WTC11 (cell line): ENCODE data around the gene BRI3. TPM values are rescaled to one million over a fixed set of nuclear protein-coding genes. Genes with fewer than 3 reads are reported as not detected.

Experiments
- ATAC-seq: fragments of 200-7000 bp; cut with Tn5 transposase; 2 replicates; pipeline ENCODE4 v1.10.0; 2021; ENCODE audit warnings: mild to moderate bottlenecking, moderate library complexity
- CTCF ChIA-PET: fragments of 300-600 bp; sonication (Branson Sonifier 250); formaldehyde crosslinking; loops from one replicate; lab custom pipeline; 2021; ENCODE audit warnings: antibody characterized with exemption; lab: Charles Lee
- POLR2A ChIA-PET: fragments of 350-600 bp; sonication (Branson Sonifier 250); formaldehyde crosslinking; loops from one replicate; lab custom pipeline; 2021; ENCODE audit warnings: antibody characterized with exemption; lab: Charles Lee
- DNase-seq: peaks from one replicate; pipeline ENCODE4 v3.0.0; 2021; ENCODE audit warnings: low spot score
- H3K27ac Mint-ChIP-seq: 2 replicates; pipeline ENCODE4 v1.8.0; 2021; ENCODE audit warnings: mixed read lengths
- H3K27me3 Mint-ChIP-seq: 2 replicates; pipeline ENCODE4 v1.8.0; 2021; ENCODE audit warnings: low read depth, mild to moderate bottlenecking, moderate library complexity, mixed read lengths
- H3K36me3 Mint-ChIP-seq: 2 replicates; pipeline ENCODE4 v1.8.0; 2021; ENCODE audit warnings: mixed read lengths
- H3K4me1 Mint-ChIP-seq: 2 replicates; pipeline ENCODE4 v1.8.0; 2022; ENCODE audit warnings: mixed read lengths
- H3K4me3 Mint-ChIP-seq: 2 replicates; pipeline ENCODE4 v1.8.0; 2021; ENCODE audit warnings: mild to moderate bottlenecking, moderate library complexity, mixed read lengths
- H3K9me3 Mint-ChIP-seq: 2 replicates; pipeline ENCODE4 v1.8.0; 2021; ENCODE audit warnings: mixed read lengths
- ATF1 ChIP-seq: sonication (generic); formaldehyde crosslinking; IDR thresholded peaks from 2 replicates; pipeline ENCODE4 v1.8.1; 2023; ENCODE audit warnings: mild to moderate bottlenecking, moderate library complexity, missing genetic modification reagents
- CBFB ChIP-seq: sonication (generic); formaldehyde crosslinking; IDR thresholded peaks from 2 replicates; pipeline ENCODE4 v1.8.1; 2022; ENCODE audit warnings: mild to moderate bottlenecking, low read depth, missing genetic modification reagents
- GABPB1 ChIP-seq: sonication (generic); formaldehyde crosslinking; IDR thresholded peaks from 2 replicates; pipeline ENCODE4 v1.8.1; 2023; ENCODE audit warnings: mild to moderate bottlenecking, missing genetic modification reagents
- GTF2I ChIP-seq: fragments of 250-450 bp; sonication (Bioruptor Pico); conservative IDR thresholded peaks from 2 replicates; pipeline ENCODE4 v1.4.0; 2021; ENCODE audit warnings: mild to moderate bottlenecking
- JUN ChIP-seq: sonication (generic); formaldehyde crosslinking; IDR thresholded peaks from 2 replicates; pipeline ENCODE4 v1.8.0; 2023; ENCODE audit warnings: mild to moderate bottlenecking, missing genetic modification reagents
- NR1H2 ChIP-seq: sonication (generic); formaldehyde crosslinking; IDR thresholded peaks from 2 replicates; pipeline ENCODE4 v1.9.0; 2021; ENCODE audit warnings: mild to moderate bottlenecking, moderate library complexity, missing genetic modification reagents
- RELA ChIP-seq: sonication (generic); formaldehyde crosslinking; IDR thresholded peaks from 2 replicates; pipeline ENCODE4 v1.8.1; 2022; ENCODE audit warnings: missing genetic modification reagents, mild to moderate bottlenecking, borderline replicate concordance
- SMAD4 ChIP-seq: sonication (generic); formaldehyde crosslinking; IDR thresholded peaks from 2 replicates; pipeline ENCODE4 v1.8.0; 2022; ENCODE audit warnings: mild to moderate bottlenecking, missing genetic modification reagents
- TCF7 ChIP-seq: sonication (generic); formaldehyde crosslinking; IDR thresholded peaks from 2 replicates; pipeline ENCODE4 v1.8.0; 2022; ENCODE audit warnings: mild to moderate bottlenecking, low read depth, missing genetic modification reagents, moderate library complexity
- ZNF121 ChIP-seq: sonication (generic); formaldehyde crosslinking; IDR thresholded peaks from 2 replicates; pipeline ENCODE4 v1.8.0; 2023; ENCODE audit warnings: missing genetic modification reagents
- ZNF317 ChIP-seq: sonication (generic); formaldehyde crosslinking; IDR thresholded peaks from 2 replicates; pipeline ENCODE4 v1.8.1; 2023; ENCODE audit warnings: low read depth, mild to moderate bottlenecking, moderate library complexity, missing genetic modification reagents, borderline replicate concordance
- ZNF671 ChIP-seq: fragments of 250-450 bp; sonication (Bioruptor Pico); IDR thresholded peaks from 2 replicates; pipeline ENCODE4 v1.8.0; 2021; ENCODE audit warnings: mild to moderate bottlenecking
- total RNA-seq: library from RNA; stranded (reverse); gene quantifications from 3 replicates; pipeline ENCODE4 v1.2.3, GENCODE V29; 2021
- TF ChIP-seq, protein P1 (sequence below): sonication (generic); formaldehyde crosslinking; IDR thresholded peaks from 2 replicates; pipeline ENCODE4 v1.8.1; 2023; ENCODE audit warnings: mild to moderate bottlenecking, missing genetic modification reagents
- TF ChIP-seq, protein P2 (sequence below): fragments of 250-450 bp; sonication (Bioruptor Pico); IDR thresholded peaks from 2 replicates; pipeline ENCODE4 v1.9.0; 2021; ENCODE audit warnings: mild to moderate bottlenecking, borderline replicate concordance
- TF ChIP-seq, protein P3 (sequence below): fragments of 250-450 bp; sonication (Bioruptor Pico); conservative IDR thresholded peaks from 2 replicates; pipeline ENCODE4 v1.9.0; 2021; ENCODE audit warnings: mild to moderate bottlenecking
- TF ChIP-seq, protein P4 (sequence below): sonication (generic); formaldehyde crosslinking; IDR thresholded peaks from 2 replicates; pipeline ENCODE4 v1.8.0; 2022; ENCODE audit warnings: mild to moderate bottlenecking, missing genetic modification reagents
- TF ChIP-seq, protein P5 (sequence below): sonication (generic); formaldehyde crosslinking; IDR thresholded peaks from 2 replicates; pipeline ENCODE4 v1.8.0; 2023; ENCODE audit warnings: missing genetic modification reagents

Gene BRI3
- total RNA-seq, 1 experiment from 2014 or later: 112 TPM

DNA sequence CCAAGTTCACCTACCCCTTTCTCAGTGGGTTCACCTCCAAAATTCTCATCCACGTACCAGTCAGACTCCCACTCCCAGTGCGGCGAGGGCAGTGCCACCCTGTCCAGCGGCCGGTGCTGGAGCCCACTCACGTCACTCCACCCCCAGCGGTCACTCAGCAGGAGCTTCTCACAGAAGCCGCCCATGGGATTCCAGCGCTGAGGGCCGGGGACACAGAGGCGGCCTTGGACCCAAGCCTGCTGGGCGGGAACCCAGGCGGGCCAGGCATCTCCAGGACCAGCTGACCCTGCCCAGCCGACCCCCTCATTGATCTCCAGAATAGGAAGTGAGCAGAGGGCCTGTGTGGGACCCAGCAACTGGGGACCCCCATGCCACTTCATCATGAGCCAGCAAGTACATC lies 36.6 kb upstream of the BRI3 start (continued):
- TF ChIP-seq, protein P1, sequence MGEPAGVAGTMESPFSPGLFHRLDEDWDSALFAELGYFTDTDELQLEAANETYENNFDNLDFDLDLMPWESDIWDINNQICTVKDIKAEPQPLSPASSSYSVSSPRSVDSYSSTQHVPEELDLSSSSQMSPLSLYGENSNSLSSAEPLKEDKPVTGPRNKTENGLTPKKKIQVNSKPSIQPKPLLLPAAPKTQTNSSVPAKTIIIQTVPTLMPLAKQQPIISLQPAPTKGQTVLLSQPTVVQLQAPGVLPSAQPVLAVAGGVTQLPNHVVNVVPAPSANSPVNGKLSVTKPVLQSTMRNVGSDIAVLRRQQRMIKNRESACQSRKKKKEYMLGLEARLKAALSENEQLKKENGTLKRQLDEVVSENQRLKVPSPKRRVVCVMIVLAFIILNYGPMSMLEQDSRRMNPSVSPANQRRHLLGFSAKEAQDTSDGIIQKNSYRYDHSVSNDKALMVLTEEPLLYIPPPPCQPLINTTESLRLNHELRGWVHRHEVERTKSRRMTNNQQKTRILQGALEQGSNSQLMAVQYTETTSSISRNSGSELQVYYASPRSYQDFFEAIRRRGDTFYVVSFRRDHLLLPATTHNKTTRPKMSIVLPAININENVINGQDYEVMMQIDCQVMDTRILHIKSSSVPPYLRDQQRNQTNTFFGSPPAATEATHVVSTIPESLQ (CRISPR knock-in tag): no peak

DNA sequence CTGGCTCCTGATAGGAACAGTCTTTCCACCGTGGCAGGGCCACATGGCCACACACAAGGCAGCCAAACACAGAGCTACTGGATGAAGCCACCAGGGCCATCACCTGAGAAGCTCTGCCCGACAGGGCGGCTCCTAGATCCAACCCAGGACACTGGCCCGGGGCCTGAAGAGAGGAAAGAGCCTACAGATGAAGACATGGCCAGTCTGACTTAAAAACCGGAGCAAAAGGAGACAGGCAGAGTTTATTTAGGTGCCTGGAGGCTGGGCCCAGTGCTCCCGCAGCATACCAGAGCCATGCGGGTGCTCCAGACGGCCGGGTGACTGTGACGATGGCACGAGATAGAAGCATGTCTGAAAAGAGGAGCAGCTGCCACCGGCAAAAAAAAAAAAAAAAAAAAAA lies 33.3 kb upstream of the BRI3 start:
- DNase-seq (no peak), ATAC-seq (no peak)
- no peak overlapping the region for H3K27ac Mint-ChIP-seq
- TF ChIP-seq ZNF121 (CRISPR knock-in tag) (no peak), GTF2I (no peak), ZNF317 (no peak), SMAD4 (CRISPR knock-in tag) (no peak), CBFB (no peak), RELA (CRISPR knock-in tag) (no peak), JUN (CRISPR knock-in tag) (no peak), GABPB1 (CRISPR knock-in tag) (no peak), NR1H2 (no peak), ZNF671 (no peak), ATF1 (no peak), TCF7 (CRISPR knock-in tag) (no peak)
- TF ChIP-seq, protein P2, sequence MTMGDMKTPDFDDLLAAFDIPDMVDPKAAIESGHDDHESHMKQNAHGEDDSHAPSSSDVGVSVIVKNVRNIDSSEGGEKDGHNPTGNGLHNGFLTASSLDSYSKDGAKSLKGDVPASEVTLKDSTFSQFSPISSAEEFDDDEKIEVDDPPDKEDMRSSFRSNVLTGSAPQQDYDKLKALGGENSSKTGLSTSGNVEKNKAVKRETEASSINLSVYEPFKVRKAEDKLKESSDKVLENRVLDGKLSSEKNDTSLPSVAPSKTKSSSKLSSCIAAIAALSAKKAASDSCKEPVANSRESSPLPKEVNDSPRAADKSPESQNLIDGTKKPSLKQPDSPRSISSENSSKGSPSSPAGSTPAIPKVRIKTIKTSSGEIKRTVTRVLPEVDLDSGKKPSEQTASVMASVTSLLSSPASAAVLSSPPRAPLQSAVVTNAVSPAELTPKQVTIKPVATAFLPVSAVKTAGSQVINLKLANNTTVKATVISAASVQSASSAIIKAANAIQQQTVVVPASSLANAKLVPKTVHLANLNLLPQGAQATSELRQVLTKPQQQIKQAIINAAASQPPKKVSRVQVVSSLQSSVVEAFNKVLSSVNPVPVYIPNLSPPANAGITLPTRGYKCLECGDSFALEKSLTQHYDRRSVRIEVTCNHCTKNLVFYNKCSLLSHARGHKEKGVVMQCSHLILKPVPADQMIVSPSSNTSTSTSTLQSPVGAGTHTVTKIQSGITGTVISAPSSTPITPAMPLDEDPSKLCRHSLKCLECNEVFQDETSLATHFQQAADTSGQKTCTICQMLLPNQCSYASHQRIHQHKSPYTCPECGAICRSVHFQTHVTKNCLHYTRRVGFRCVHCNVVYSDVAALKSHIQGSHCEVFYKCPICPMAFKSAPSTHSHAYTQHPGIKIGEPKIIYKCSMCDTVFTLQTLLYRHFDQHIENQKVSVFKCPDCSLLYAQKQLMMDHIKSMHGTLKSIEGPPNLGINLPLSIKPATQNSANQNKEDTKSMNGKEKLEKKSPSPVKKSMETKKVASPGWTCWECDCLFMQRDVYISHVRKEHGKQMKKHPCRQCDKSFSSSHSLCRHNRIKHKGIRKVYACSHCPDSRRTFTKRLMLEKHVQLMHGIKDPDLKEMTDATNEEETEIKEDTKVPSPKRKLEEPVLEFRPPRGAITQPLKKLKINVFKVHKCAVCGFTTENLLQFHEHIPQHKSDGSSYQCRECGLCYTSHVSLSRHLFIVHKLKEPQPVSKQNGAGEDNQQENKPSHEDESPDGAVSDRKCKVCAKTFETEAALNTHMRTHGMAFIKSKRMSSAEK (CRISPR knock-in tag): no peak
- TF ChIP-seq, protein P3, sequence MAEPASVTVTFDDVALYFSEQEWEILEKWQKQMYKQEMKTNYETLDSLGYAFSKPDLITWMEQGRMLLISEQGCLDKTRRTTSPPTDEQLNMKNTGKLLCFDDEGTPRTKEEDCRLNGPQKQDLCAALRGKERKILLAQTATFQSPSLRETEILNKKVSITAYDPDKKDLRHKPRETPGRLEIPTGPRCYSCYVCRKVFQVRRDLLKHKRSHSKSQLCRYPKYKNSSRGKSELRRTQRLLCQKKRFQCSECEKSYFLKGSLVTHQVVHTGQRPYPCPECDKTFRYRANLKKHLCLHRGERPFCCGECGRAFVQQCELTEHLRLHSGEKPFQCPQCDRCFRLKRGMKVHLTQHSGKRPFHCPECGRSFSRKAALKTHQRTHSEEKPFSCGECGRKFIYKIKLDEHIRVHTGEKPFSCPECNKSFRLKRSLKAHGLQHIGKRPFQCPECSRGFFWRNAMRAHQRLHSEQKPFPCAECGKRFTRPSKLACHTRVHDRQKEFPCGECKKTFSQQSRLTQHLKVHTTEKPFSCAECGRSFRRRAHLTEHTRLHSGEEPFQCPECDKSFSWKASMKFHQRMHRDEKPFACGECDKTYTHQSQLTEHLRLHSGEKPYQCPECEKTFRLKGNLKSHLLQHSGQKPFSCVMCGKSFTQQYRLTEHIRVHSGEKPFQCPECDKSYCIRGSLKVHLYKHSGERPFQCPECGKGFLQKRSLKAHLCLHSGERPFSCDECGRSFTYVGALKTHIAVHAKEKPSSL (CRISPR knock-in tag): no peak
- TF ChIP-seq, protein P4, sequence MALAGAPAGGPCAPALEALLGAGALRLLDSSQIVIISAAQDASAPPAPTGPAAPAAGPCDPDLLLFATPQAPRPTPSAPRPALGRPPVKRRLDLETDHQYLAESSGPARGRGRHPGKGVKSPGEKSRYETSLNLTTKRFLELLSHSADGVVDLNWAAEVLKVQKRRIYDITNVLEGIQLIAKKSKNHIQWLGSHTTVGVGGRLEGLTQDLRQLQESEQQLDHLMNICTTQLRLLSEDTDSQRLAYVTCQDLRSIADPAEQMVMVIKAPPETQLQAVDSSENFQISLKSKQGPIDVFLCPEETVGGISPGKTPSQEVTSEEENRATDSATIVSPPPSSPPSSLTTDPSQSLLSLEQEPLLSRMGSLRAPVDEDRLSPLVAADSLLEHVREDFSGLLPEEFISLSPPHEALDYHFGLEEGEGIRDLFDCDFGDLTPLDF: no peak
- TF ChIP-seq, protein P5, sequence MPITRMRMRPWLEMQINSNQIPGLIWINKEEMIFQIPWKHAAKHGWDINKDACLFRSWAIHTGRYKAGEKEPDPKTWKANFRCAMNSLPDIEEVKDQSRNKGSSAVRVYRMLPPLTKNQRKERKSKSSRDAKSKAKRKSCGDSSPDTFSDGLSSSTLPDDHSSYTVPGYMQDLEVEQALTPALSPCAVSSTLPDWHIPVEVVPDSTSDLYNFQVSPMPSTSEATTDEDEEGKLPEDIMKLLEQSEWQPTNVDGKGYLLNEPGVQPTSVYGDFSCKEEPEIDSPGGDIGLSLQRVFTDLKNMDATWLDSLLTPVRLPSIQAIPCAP (CRISPR knock-in tag): no peak
- H3K36me3 Mint-ChIP-seq: no peaks in the 10 kb centered on the region; the same call in 1 of the 2 replicates
- no peaks in the 10 kb centered on the region for H3K27me3 Mint-ChIP-seq
- ChIA-PET CTCF (no interaction called here), POLR2A (no interaction called here)
- peaks cover 23% of the 10 kb centered on the region for H3K4me1 Mint-ChIP-seq
- no peak overlapping the region for H3K4me3 Mint-ChIP-seq
- no peaks in the 10 kb centered on the region for H3K9me3 Mint-ChIP-seq
